HG02885 (cell line): ENCODE measurements around the gene SNRPD3.

Experiments used
- ATAC-seq: cut with Tn5 transposase; IDR thresholded peaks from one replicate; pipeline ENCODE4 v1.9.1; 2021; ENCODE audit warnings: mild to moderate bottlenecking; ENCODE audit not compliant: unreplicated experiment, poor library complexity

Gene SNRPD3

GRCh38 chr22:24555165-24556039 is at the start of gene SNRPD3:
Gene SNRPD3, plus strand, starts transcription at chr22:24555999. Its CDS starts 1,676 bp downstream, at chr22:24557675.
- peak; percentile 74 for ATAC-seq

DNA sequence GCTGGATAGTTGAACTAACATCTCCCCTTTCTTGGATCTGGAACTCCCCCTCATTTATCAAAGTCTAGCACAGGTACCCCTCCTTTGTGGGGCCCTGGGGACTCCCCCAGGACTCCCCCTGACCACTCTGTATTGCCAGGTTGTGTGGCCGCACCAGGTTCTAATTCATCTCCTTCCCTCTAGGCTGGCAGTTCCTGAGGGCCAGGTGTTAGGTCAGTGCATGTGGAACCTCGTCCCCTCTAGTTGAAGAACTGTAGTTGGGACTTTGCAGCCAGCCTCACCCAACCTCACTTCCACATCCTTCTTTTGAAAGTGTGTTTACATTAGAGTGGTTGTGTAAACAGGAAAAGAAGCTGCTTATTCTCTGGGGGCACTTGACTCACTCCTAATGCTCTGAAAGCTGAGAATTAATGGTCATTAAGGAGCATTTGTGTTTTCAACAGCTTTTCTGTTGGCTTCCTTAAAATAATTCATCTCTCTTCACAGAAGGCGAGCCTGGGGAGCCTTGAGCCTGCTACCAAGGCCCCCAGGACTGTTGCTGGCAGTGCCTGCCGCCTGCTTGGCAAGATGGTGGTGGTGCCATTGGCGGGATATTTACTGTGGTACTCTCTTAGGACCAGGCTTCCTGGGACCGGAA is 48.9 kb upstream of the SNRPD3 start:
- ATAC-seq = no peak

DNA sequence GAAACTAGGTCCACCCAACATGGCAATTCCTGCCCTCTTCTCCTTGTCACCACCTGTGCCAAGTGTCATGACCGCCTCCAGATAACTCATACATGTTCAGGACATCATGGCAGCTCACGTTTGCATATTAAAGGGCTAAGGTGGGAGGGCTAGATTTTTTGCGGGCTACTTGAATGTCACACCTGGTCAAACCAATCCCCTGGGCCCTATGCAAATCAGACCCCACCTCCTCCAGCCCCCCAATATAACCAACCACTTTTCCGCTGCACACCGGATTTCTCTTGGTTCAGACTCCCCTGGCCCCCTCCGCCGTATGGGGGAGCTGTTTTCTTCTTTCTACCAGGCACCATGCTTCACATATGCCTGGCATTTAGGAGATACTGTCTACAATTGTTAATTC is 48.1 kb upstream of the SNRPD3 start:
- no peak for ATAC-seq

- ATAC-seq = no peak
Measured at GRCh38 chr22:24510637-24511625, 44.9 kb upstream of the SNRPD3 start.

DNA sequence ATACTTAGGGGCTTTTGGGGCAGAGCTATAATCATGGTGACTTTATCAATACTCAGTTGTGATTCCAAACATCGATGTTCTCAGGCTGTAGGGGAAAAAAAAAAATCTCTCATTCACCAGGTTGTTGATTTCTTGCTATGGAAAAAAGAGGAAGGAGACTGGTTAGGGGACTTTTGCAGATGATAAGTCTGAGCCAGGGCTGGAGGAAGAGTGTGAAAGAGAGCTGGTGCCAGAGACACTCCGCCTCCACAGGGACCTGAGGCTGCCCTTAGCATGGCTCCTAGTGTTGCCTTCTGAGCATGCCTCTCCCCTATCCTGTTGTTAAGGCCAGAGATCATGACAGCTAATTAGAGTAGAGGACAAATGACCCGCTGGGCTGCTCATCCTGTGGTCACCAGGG is 43.8 kb upstream of the SNRPD3 start:
- no peak for ATAC-seq

DNA sequence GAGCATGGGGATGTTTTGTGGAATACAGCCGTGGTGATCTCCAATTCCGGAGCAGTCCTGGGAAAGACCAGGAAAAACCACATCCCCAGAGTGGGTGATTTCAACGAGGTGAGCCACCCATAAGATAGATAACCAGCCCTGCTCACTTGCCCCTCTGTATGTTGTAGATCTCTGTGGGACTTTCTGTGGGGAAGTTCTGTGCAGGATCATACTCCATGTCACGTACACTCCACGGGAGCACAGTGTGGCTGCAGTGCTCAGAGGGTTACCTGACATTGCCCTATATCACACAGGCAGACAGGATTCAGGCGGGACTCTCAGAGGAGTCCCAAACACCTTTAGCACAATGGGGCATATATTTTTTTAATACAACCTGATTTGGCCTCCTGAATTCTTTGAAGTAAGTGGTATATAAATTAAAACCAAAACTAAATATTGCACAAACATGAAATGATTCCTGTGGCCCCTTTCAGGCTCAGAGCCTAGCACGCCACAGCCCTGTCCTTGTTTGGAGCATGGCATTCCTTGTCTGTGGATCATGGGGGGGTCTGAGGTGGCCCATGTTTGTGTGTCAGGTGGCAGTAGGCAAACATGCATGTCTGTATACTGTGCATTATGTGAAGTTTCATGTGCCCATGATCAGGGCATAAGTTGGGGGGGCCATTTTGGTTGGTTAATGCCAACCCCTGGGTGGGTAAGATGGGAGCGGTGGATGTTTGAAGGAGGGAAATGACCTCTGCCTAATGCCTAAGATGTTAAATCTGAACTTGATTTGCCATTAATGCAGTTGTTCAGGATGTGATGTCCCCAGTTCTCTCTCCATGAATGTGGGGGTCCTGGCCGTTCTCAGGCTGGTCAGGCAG is 42.2 kb upstream of the SNRPD3 start:
- ATAC-seq = no peak

GRCh38 chr22:24514241-24515026 is 41.4 kb upstream of the SNRPD3 start:
- no peak for ATAC-seq

DNA sequence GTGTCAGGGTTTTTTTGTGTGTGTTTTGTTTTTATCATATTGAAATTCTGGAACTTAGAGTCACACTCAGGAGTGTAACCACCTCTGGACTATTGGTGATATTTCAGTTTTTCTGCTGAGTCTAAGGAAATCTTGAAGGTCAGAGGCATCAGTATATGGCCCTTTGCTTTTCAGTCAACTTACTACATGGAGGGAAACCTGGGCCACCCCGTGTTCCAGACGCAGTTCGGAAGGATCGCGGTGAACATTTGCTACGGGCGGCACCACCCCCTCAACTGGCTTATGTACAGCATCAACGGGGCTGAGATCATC is 40.8 kb upstream of the SNRPD3 start:
- no peak for ATAC-seq

- ATAC-seq = no peak
Measured at GRCh38 chr22:24516301-24516737, 39.5 kb upstream of the SNRPD3 start.

- no peak for ATAC-seq
Measured at GRCh38 chr22:24517446-24517845, 38.4 kb upstream of the SNRPD3 start.

- ATAC-seq = no peak
Measured at GRCh38 chr22:24518228-24518627, 37.6 kb upstream of the SNRPD3 start.

DNA sequence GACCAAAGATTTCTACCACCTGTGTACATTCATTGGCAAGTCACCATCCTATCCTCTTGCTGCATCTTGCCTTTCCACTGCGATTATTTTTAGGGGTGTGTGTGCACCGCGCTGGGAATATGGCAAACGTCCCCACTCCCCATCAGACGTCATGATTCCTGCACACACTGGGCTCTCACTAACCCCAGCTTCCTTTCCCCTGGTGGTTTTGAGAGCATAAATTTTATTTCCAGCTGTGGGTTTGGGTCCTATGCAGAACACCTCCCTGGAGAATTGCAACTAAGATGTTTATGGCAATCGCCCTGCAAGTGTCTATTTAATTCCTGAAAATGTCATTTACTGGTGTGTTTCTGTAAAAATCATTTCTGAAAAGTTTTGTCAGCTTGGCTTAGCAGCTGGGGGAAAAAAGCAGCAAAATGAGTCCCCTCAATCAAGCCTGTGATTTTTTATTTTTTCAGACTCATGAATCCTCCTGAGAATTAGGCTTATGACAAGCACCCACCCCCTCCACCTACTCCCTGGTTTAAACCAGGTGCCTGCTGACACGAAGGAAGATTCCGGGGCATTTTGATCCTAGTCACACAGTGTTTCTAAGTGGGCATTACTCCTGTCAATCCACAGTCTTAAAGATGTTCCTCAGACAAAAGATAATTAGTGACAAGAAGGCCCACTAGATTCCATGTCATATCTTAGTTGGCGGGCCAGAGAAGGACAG is 36.9 kb upstream of the SNRPD3 start:
- no peak for ATAC-seq

DNA sequence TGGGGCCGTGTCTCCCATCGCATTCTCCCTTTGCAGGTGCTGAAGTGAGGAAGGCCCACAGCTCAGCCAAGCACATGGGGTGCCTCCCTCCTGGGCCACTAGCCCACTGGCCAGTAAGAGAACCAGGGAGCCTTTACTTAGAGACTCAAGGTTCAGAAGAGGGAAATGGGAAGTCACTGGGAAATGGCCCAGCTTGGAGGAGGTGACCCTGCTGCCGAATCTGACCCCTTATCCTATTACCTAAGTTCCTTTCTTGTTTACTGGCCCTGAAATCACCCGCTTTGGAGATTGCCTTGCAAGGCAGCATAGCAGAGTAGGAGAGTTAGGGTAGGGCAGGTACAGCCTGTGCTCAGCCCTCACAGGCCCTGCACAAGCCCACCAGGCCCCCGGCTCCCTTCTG is 36.3 kb upstream of the SNRPD3 start:
- ATAC-seq = no peak

DNA sequence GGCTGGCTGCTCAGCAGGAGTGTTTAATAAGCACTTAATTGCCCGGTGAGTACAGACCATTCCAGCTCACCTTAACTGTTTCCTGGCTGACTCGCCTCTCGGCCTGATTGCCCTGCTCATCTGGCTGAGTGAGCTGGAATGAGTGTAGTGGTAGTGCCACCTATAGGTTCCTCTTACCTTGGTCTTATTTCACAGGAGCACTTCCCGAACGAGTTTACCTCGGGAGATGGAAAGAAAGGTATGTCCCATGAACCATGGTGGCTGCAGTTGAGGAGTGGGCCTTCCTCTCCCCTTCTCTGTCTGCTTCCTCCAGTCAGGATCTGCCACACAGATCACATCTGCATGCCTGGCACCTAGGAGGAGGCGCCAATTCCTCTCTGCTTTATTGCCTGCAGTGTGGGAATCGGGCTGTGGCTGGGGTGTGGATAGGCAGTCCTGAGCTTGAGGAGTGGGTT is 34.0 kb upstream of the SNRPD3 start:
- ATAC-seq = peak; percentile 40

DNA sequence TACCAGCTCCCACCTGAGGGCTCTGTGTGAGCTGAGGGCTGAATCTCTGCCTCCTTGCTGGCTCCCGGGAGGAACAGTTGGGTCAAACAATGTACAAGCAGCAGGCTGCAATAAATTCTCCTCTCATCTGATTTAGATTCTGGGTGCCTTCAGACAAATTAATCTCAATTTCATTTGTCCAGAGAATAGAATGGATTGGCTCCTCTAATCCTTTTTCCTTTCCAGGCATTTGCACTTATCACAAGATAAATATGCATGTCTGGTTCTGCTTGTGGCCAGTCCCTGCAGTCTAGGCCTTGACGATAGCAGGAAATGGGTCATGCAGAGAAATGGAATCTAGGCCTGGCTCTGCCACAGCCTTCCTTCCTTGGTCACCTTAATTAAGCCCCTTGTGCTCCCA is 31.9 kb upstream of the SNRPD3 start:
- no peak for ATAC-seq

GRCh38 chr22:24525416-24526037 is 30.3 kb upstream of the SNRPD3 start:
- ATAC-seq = peak; percentile 65

GRCh38 chr22:24526191-24526590 is 29.6 kb upstream of the SNRPD3 start:
- no peak for ATAC-seq

GRCh38 chr22:24529898-24530297 is 25.9 kb upstream of the SNRPD3 start:
- no peak for ATAC-seq
